Superior temporal gyrus (tissue), 1 donor: ENCODE results near the gene CEMIP.

Source experiments
- DNase-seq: peaks from one replicate; pipeline ENCODE4 v3.0.0-alpha.2; 2016; ENCODE audit errors: extremely low spot score

CEMIP gene

DNA sequence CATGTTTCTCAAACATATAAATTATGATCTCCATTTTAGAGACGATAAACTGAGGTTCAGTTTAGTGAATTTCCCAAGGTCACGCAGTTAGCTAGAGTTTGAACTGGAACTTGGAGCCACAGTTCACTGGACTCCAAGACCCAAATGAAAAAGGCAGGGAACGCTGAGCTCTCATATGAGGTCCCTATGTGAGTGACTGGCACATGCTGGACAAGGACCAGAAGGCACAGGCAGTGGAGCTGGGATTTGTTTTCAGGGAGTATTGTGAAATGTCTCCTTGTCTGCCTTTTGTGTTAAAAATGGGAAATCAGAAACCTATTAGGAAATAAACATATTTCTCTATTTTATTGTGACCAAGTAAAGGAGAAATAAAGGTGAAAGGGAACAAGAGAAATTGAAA lies 147.0 kb downstream of the CEMIP start:
- DNase-seq = no peak

DNA sequence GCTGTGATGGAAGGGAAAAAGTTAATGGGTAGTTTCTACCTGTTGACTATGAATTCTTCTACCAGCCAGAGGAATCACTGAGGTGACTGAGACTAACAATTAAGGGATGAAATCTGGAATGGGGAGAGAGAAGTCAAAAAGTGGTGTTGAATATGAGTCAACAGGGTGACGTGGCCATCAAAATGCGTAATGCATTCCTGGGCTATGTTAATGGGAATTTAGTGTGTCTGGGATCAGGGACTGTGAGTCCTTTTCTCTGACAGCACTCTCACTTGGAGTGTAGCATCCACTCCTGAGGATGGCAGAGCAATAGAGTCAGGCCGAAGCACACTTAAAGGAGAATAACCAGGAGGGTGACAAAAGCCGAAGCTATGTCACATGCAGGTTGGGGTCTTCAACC lies 150.1 kb downstream of the CEMIP start:
- DNase-seq = no peak

- DNase-seq = no peak
Observed at GRCh38 chr15:80929689-80930088, 150.5 kb downstream of the CEMIP start.

- DNase-seq = no peak
Observed at GRCh38 chr15:80931191-80931590, 152.0 kb downstream of the CEMIP start.

DNA sequence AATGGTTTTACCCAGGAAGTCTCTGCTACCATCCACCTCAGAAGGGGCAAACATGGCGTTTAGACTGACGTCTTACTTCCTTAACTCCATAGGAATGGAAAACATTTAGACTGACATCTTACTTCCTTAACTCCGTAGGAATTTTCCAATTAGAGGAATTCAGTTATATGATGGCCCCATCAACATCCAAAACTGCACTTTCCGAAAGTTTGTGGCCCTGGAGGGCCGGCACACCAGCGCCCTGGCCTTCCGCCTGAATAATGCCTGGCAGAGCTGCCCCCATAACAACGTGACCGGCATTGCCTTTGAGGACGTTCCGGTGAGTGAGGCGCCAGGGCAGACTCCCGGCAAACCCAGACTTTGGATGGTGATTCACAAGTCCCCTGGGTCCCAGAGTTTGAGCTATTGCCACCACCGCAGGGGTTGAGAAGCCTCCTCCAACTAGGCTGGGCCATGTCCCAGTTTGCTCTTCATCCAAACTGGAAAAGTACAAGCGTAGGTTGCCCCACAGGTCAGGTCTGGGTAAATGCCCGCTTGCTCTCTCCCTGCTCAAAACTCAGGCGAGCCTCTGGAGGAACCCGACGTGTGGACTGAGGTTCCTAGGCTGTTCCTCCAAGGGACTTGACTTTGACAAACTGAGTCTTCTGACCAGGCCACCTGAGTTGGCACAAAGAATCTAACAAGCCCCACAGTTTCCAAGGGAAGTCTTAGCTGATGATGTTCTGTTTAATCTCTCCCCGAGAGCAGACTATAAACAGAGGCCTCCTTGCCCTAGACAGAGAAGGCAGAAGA lies 152.7 kb downstream of the CEMIP start:
- DNase-seq = no peak

- DNase-seq = no peak
Observed at GRCh38 chr15:80932513-80932815, 153.3 kb downstream of the CEMIP start.

DNA sequence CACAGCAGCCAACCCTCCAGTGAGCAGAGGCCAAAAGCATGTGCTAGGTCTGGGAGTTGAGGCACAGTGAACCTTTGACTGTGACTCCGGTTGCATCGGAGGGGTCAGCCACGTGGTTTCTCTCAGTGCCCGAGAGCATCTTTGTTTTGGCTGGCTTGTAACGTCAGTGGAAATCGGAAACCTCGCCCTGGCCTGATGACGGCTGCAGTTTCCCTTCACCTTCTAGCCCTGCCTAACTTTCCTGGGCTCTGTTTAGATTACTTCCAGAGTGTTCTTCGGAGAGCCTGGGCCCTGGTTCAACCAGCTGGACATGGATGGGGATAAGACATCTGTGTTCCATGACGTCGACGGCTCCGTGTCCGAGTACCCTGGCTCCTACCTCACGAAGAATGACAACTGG lies 153.8 kb downstream of the CEMIP start:
- DNase-seq = no peak

- DNase-seq = no peak
Observed at GRCh38 chr15:80934761-80935221, 155.6 kb downstream of the CEMIP start.

DNA sequence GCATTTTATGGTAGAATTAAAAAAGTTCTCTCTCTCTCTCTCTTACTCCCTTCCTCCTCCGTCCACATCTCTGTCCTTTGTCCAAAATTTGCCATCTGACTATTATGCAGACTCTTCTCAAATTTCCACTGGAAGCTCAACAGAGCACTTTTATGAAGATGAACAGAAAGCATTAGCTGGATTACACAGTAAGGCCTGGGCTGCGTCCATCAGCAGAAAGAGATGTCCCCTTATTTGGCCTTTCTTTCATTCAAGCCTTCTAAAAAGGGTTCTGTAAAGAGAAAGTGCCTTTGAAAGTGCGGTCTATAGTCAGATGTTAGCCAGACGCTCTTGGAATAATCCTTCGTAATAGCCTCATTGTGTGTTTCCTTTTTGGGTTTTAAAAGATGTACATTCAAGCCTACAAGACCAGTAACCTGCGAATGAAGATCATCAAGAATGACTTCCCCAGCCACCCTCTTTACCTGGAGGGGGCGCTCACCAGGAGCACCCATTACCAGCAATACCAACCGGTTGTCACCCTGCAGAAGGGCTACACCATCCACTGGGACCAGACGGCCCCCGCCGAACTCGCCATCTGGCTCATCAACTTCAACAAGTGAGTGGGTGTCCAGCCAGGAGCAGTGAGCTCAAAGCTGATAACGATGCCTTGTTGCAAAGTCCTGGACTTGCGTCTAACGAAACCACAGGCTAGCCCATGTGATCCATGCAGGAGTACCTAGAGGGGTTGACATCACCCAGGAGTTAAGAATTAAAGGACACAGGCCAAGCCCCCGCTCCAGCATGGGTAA lies 157.3 kb downstream of the CEMIP start:
- no peak for DNase-seq

- no peak for DNase-seq
Observed at GRCh38 chr15:80937718-80938117, 158.5 kb downstream of the CEMIP start.

- DNase-seq = no peak
Observed at GRCh38 chr15:80939216-80939615, 160.0 kb downstream of the CEMIP start.

- no peak for DNase-seq
Observed at GRCh38 chr15:80940331-80940730, 161.2 kb downstream of the CEMIP start.

GRCh38 chr15:80940851-80941250 lies 161.7 kb downstream of the CEMIP start:
- DNase-seq = no peak

GRCh38 chr15:80942266-80942665 lies 163.1 kb downstream of the CEMIP start:
- no peak for DNase-seq

- DNase-seq = peak; percentile 32
Observed at GRCh38 chr15:80942746-80943565, 163.8 kb downstream of the CEMIP start.

DNA sequence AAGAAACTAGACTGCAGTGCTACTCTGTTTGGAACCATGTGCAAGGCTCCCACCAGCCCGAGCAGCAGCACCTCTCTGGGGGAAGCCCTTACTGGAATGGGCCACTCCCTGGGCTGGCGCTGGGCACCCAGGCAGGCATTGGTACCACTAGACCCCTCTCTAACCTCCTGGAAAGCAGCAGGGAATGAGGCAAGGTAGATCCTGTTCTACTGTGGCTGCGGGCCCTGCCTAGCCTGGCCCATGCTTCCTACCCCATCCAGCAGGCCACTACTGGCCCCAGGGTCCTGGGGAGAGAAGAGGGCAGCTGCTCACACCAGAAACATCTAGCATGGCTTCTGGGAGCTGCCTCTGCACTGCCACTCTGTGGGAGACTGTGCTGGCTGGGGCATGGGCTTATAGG lies 165.6 kb downstream of the CEMIP start:
- no peak for DNase-seq

DNA sequence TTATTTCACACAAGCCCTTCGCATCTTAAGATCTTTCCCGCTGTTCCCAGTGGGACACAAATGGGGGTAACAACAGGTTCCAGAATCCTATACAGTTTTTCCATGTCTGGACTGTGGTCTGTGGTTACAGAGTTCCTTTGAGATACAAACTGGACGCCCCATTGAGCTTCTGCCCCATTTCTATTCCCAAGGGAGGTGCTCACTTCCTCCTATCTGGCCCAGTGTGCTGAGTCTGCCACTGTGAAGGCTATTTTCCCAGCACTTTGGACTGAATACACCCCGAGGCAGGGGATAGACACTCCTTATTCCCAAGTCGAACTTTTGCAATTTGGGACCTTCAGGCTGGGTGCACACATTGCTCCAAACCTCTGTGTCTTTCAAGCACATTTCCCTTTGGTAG lies 166.4 kb downstream of the CEMIP start:
- no peak for DNase-seq

- no peak for DNase-seq
Observed at GRCh38 chr15:80946576-80946975, 167.4 kb downstream of the CEMIP start.

DNA sequence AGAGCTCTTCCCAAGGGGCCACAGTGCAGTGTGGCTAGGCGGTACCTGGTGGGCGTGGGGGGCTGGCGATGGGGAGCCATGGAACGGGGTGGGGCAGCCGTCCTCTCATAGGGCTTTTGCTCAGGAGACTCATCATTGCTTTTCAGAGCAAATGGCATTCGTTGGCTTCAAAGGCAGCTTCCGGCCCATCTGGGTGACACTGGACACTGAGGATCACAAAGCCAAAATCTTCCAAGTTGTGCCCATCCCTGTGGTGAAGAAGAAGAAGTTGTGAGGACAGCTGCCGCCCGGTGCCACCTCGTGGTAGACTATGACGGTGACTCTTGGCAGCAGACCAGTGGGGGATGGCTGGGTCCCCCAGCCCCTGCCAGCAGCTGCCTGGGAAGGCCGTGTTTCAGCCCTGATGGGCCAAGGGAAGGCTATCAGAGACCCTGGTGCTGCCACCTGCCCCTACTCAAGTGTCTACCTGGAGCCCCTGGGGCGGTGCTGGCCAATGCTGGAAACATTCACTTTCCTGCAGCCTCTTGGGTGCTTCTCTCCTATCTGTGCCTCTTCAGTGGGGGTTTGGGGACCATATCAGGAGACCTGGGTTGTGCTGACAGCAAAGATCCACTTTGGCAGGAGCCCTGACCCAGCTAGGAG lies 169.6 kb downstream of the CEMIP start:
- no peak for DNase-seq

DNA sequence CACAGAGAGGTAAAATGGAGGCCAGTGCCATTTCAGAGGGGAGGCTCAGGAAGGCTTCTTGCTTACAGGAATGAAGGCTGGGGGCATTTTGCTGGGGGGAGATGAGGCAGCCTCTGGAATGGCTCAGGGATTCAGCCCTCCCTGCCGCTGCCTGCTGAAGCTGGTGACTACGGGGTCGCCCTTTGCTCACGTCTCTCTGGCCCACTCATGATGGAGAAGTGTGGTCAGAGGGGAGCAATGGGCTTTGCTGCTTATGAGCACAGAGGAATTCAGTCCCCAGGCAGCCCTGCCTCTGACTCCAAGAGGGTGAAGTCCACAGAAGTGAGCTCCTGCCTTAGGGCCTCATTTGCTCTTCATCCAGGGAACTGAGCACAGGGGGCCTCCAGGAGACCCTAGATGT lies 170.6 kb downstream of the CEMIP start:
- DNase-seq = no peak

DNA sequence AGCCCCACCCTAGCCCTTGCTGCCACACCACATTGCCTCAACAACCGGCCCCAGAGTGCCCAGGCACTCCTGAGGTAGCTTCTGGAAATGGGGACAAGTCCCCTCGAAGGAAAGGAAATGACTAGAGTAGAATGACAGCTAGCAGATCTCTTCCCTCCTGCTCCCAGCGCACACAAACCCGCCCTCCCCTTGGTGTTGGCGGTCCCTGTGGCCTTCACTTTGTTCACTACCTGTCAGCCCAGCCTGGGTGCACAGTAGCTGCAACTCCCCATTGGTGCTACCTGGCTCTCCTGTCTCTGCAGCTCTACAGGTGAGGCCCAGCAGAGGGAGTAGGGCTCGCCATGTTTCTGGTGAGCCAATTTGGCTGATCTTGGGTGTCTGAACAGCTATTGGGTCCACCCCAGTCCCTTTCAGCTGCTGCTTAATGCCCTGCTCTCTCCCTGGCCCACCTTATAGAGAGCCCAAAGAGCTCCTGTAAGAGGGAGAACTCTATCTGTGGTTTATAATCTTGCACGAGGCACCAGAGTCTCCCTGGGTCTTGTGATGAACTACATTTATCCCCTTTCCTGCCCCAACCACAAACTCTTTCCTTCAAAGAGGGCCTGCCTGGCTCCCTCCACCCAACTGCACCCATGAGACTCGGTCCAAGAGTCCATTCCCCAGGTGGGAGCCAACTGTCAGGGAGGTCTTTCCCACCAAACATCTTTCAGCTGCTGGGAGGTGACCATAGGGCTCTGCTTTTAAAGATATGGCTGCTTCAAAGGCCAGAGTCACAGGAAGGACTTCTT lies 171.3 kb downstream of the CEMIP start:
- DNase-seq = no peak
